Muscle layer of colon (tissue), 2 donors: ENCODE measurements around the gene C19orf25.

ENCODE experiments used
- H3K27ac ChIP-seq: one replicate; pipeline ENCODE4 v1.7.0; 2013; ENCODE audit warnings: low read depth, mild to moderate bottlenecking, low read length, moderate library complexity
- H3K27me3 ChIP-seq, 2 donors: one replicate each; pipeline ENCODE4 v1.7.0; 2013; ENCODE audit warnings: low read length in 2 of 2, mild to moderate bottlenecking in 2 of 2; ENCODE audit not compliant: insufficient read depth in 2 of 2, control insufficient read depth in 1 of 2
- H3K36me3 ChIP-seq: one replicate; pipeline ENCODE4 v1.7.0; 2013; ENCODE audit warnings: mild to moderate bottlenecking, low read length; ENCODE audit not compliant: insufficient read depth
- H3K4me1 ChIP-seq: one replicate; pipeline ENCODE4 v1.7.0; 2013; ENCODE audit warnings: mild to moderate bottlenecking, low read length; ENCODE audit not compliant: insufficient read depth
- H3K4me3 ChIP-seq, 2 donors: one replicate each; pipeline ENCODE4 v1.7.0; 2013; ENCODE audit warnings: low read length in 2 of 2, low read depth in 1 of 2, mild to moderate bottlenecking in 1 of 2, moderate library complexity in 1 of 2
- H3K9ac ChIP-seq: one replicate; pipeline ENCODE4 v1.7.0; 2013; ENCODE audit warnings: low read length
- H3K9me3 ChIP-seq: one replicate; pipeline ENCODE4 v1.7.0; 2013; ENCODE audit warnings: mild to moderate bottlenecking, low read length
- donor health status: abdominal sarcoma.
- donor health status: Adenocarcinoma of cecum.

Gene C19orf25

DNA sequence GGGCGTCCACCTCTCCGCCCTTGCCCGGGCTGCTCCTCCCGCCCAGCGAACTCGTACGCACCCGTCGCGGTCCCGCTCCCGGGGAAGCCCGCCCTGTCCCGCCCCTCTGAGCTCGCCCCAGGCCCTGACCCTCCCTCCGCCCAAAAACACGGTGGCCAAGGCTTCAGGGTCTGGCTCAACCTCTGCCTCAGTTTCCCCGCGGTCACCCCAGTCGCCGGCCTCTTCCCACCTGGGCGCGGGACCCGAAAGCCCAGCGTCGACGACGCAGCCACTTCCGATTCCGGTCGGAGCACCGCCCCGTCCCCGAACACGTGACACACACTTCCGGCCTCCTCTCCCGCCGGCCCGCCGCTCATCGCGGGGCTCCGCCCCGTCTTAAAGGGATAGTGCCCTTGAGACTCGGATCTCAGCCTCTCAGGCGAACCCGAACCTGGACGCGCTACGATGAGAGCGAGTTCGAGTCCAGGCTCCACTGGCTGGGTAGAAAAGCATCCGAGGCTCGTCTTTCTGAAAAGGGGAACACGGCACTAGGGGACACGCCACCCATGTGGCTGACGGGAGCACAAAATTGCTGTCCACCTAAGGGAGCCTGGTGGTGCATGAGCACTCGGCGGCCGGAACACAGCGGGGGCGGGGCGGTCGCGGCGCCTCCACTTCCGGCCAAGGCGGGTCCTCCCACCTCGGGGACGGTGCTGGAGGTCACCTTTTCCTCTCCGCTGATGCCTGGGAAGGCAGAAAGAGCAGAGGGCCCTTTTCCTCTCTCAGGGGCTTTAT lies at the start of gene C19orf25:
TSS of gene C19orf25 (minus strand) at position 282 of the 774 bp plus-strand sequence. CDS start 312 bp downstream, outside the sequence.
- Histone ChIP-seq H3K9me3 (no peaks in the 10 kb centered on the region), H3K4me3 (peak within 1 kb of the TSS; percentile 60 to 66), H3K4me1 (peaks cover 5% of the 10 kb centered on the region), H3K36me3 (peaks cover 5% of the 10 kb centered on the region), H3K27ac (peak within 1 kb of the TSS; percentile 73), H3K9ac (peak within 1 kb of the TSS; percentile 21), H3K27me3 (peaks cover 0 to 3% of the 10 kb centered on the region in 2 donors)

DNA sequence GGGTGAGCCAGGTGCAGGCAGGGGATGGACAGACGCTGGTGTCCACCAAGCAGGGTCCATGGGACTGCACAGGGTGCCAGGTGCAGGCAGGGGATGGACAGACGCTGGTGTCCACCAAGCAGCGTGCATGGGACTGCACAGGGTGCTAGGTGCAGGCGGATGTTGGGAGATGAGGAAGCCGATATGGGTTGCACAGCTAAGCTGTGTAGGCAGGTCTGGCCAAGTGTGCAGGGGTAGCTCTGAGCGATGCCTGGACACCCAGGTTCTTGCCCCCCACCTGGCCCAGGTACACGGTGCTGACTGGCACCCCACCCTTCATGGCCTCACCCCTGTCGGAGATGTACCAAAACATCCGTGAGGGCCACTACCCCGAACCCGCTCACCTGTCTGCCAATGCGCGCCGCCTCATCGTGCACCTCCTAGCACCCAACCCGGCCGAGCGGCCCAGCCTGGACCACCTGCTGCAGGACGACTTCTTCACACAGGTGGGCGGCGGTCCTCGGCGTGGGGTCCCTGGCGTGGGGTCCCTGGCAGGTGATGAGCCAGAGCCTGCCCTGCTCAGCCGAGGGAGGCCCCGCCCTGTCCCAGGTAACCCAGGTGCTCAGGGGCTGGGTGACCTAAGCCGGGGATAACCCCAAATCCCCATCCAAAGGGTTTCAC lies 48.8 kb upstream of the C19orf25 start:
- H3K27me3 ChIP-seq = peaks cover 20 to 55% of the 10 kb centered on the region in 2 donors
- no peak overlapping the region for H3K9ac ChIP-seq
- no peaks in the 10 kb centered on the region for H3K9me3 ChIP-seq
- H3K36me3 ChIP-seq = no peaks in the 10 kb centered on the region
- no peak overlapping the region for H3K27ac ChIP-seq
- no peak overlapping the region for H3K4me3 ChIP-seq
- H3K4me1 ChIP-seq = no peaks in the 10 kb centered on the region

- Histone ChIP-seq H3K4me3 (no peak overlapping the region), H3K9me3 (no peaks in the 10 kb centered on the region), H3K36me3 (no peaks in the 10 kb centered on the region), H3K27ac (no peak overlapping the region), H3K4me1 (no peaks in the 10 kb centered on the region), H3K9ac (no peak overlapping the region), H3K27me3 (peaks cover 20 to 55% of the 10 kb centered on the region in 2 donors)
Measured at GRCh38 chr19:1526979-1527649, 48.1 kb upstream of the C19orf25 start.

DNA sequence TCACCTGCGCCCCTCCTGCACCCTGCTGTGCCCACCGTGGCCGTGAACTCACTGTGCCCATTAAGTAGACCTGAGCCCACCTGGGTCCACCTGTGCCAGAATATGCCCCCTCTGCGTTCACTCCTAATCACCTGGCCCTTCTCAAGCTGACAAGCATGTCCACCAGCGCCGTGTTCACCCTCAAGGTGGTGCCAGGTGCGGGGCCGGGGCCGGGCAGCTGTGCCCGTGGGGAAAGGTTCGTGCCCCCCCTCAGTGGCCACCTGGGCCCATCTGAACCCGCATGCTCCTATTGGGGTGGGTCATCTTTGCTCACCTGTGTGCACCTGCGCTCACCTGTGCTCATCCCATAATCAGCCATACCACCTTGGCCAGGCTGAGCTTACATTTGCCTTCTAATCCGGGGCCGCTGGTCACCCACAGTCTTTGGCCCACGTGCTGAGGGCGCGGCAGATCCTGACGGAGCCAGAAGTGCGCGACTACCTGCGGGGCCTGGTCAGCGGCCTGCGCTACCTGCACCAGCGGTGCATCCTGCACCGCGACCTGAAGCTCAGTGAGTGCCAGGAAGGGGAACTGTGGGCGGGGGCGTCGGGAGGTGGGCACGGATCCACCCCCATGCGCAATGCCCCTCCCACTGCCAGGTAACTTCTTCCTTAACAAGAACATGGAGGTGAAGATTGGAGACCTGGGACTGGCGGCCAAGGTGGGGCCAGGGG lies 47.2 kb upstream of the C19orf25 start:
- Histone ChIP-seq H3K4me1 (peaks cover 3% of the 10 kb centered on the region), H3K4me3 (no peak overlapping the region), H3K9me3 (no peaks in the 10 kb centered on the region), H3K9ac (no peak overlapping the region), H3K27me3 (peaks cover 20 to 52% of the 10 kb centered on the region in 2 donors), H3K36me3 (no peaks in the 10 kb centered on the region), H3K27ac (no peak overlapping the region)

DNA sequence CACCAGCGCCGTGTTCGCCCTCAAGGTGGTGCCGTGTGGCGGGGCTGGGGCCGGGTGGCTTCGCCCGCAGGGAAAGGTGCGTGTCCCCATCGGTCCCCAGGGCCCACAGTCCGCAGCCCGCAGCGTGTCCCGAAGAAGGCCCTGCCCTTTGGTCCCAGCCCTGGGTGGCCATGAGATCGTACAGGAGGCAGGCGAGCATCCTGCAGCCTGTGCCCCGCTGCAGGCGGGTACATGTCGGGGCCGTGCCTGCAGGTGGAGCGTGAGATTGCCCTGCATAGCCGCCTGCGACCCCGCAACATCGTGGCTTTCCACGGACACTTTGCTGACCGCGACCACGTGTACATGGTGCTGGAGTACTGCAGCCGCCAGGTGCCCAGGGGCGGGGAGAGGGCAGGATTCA lies 46.3 kb upstream of the C19orf25 start:
- peaks cover 3% of the 10 kb centered on the region for H3K4me1 ChIP-seq
- H3K27ac ChIP-seq = no peak overlapping the region
- H3K9ac ChIP-seq = no peak overlapping the region
- peaks cover 20 to 52% of the 10 kb centered on the region in 2 donors for H3K27me3 ChIP-seq
- no peak overlapping the region for H3K4me3 ChIP-seq
- no peaks in the 10 kb centered on the region for H3K9me3 ChIP-seq
- no peaks in the 10 kb centered on the region for H3K36me3 ChIP-seq

- no peaks in the 10 kb centered on the region for H3K36me3 ChIP-seq
- no peak overlapping the region for H3K4me3 ChIP-seq
- H3K27me3 ChIP-seq = peaks cover 20 to 56% of the 10 kb centered on the region in 2 donors
- no peak overlapping the region for H3K9ac ChIP-seq
- H3K9me3 ChIP-seq = no peaks in the 10 kb centered on the region
- peaks cover 3% of the 10 kb centered on the region for H3K4me1 ChIP-seq
- H3K27ac ChIP-seq = no peak overlapping the region
Measured at GRCh38 chr19:1524972-1525325, 45.9 kb upstream of the C19orf25 start.

GRCh38 chr19:1524287-1524971 lies 45.4 kb upstream of the C19orf25 start:
- H3K9me3 ChIP-seq = no peaks in the 10 kb centered on the region

GRCh38 chr19:1523412-1524286 lies 44.6 kb upstream of the C19orf25 start, which contains the start of gene PLK5:
Gene PLK5 (plus strand): TSS chr19:1524077. CDS start chr19:1526997, 2,920 bp downstream.
- Histone ChIP-seq H3K36me3 (no peaks in the 10 kb centered on the region), H3K9ac (no peak within 1 kb of the TSS), H3K27me3 (peaks cover 20 to 51% of the 10 kb centered on the region in 2 donors), H3K4me3 (peak within 1 kb of the TSS in 1 of 2 donors; percentile 20), H3K9me3 (no peaks in the 10 kb centered on the region), H3K4me1 (peaks cover 3% of the 10 kb centered on the region), H3K27ac (no peak within 1 kb of the TSS)

More at GRCh38 chr19:1524287-1524971, 45.4 kb upstream of the C19orf25 start:
- H3K4me1 ChIP-seq = peaks cover 3% of the 10 kb centered on the region
- H3K27ac ChIP-seq = no peak overlapping the region
- no peak overlapping the region for H3K9ac ChIP-seq
- no peaks in the 10 kb centered on the region for H3K36me3 ChIP-seq
- H3K27me3 ChIP-seq = peaks cover 20 to 56% of the 10 kb centered on the region in 2 donors
- H3K4me3 ChIP-seq = peak overlapping the region in 1 of 2 donors; percentile 20

DNA sequence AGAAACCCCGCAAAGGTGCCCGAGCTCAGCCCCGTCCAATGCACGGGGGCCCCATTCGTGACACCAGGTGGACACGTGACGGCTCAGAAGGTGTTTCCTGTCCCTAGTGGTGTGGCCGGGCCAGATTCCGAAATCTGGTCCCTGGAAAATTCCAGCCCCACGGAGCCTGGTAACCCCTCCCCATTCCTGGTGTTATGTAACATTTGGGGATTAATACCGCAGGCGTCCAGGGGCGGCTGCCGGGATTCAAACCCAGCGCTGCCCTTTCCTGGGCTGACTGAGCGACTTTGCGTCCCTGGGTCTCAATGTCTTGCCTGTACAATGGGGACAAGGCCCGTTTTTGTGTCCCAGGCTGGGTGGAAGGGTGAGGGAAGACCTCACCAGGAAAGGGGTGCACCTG lies 43.8 kb upstream of the C19orf25 start:
- Histone ChIP-seq H3K4me3 (no peak overlapping the region), H3K27me3 (peaks cover 20 to 49% of the 10 kb centered on the region in 2 donors), H3K27ac (no peak overlapping the region), H3K9me3 (no peaks in the 10 kb centered on the region), H3K4me1 (peaks cover 3% of the 10 kb centered on the region), H3K36me3 (no peaks in the 10 kb centered on the region), H3K9ac (no peak overlapping the region)

DNA sequence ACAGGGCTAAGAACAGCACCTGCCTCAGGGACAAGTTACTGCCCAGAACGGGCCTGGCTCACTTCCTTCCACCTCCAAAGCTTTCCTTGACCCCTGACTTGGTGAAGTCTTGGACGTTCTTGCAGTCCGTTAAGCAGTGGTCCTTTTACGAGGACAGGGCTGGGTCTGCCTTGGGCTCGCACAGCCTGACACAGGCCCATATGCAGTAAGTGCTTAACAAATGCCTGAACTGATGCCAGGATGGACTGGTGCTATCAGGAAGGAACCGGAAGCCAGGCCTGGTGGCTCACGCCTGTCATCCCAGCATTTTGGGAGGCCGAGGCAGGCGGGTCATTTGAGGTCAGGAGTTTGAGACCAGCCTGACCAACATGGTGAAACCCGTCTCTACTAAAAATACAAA lies 43.0 kb upstream of the C19orf25 start:
- no peak overlapping the region for H3K4me3 ChIP-seq
- H3K27me3 ChIP-seq = peaks cover 20 to 44% of the 10 kb centered on the region in 2 donors
- H3K4me1 ChIP-seq = peaks cover 3% of the 10 kb centered on the region
- no peaks in the 10 kb centered on the region for H3K9me3 ChIP-seq
- no peak overlapping the region for H3K9ac ChIP-seq
- H3K27ac ChIP-seq = no peak overlapping the region
- H3K36me3 ChIP-seq = no peaks in the 10 kb centered on the region
